HTR-8/SVneo (cell line): ENCODE measurements around the gene LCOR.
"Not testable (repeated sequence)": the region's sequence is repeated elsewhere in the genome, so short reads cannot be mapped to it uniquely, and the experiment has no call there.

Source experiments
- DNase-seq: peaks from one replicate; pipeline ENCODE4 v3.0.0; 2011; ENCODE audit warnings: low spot score, mixed read lengths; ENCODE audit not compliant: insufficient read length
- FAIRE-seq: peaks from 2 replicates; lab custom pipeline; 2011; peaks lifted over from hg19 to GRCh38; lab: Jason Lieb, UNC

LCOR gene

DNA sequence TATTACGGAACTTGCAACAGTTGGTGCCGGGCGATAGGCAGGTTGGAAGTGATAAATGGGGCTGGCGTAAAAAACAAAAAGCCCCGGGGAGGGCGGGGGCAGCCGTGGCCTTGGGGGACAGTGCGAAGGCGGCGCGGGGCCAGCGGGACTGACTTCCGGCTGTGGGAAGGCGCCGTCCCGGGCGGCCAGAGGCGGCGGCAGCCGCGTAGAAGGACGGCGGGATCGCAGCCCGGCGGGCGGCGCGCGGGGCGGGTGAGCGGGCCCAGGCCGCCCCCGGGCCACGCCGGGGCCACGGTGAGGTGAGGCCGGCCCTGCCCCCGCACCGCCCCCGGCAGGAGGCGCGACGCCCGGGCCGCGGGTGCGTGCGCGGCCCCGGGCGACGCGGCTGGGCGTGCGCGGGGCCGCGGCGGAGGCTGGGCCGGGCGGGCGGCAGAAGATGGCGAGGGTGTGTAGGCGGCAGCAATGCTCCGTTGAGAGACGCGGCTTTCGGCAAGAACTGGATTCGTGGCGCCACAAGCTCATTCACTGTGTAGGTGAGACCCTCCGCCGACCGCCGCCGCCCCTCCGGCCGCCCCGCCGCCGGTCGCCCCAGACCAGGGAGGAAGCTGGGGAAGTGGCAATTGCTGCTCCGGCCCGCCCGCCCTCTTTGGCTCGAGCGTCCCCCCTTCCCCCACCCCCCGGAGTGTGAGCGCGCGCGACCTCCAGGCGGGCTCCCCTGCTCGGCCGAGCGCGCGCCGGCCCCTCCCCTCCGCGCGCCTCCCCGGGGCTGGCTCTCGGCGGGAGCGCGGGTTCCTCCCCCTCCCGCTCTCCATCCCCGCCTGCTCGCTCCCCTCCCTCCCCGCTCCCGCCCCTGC is at the start of gene LCOR:
TSS of gene LCOR (plus strand) at position 432 of the 854 bp plus-strand sequence. CDS start 116,760 bp downstream, outside the sequence.
- peak; percentile 68 for FAIRE-seq
- peak; percentile 90 for DNase-seq

DNA sequence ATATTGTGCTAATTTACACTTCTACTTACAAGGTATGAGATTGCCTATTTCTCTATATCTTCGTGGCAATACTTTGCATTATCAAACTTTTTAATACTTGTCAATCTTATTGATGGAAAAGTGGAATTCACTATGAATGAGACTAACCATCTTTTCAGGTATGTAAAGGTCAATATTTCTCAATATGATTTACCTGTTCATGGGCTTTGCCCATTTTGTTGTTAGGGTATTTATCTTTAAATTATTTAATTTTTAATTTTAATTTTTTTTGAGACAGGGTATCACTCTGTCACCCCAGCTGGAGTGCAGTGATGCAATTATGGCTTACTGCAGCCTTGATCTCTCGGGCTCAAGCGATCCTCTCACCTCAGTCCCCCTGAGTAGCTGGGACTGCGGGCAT is 47.8 kb upstream of the LCOR start:
- DNase-seq = no peak
- no peak for FAIRE-seq

DNA sequence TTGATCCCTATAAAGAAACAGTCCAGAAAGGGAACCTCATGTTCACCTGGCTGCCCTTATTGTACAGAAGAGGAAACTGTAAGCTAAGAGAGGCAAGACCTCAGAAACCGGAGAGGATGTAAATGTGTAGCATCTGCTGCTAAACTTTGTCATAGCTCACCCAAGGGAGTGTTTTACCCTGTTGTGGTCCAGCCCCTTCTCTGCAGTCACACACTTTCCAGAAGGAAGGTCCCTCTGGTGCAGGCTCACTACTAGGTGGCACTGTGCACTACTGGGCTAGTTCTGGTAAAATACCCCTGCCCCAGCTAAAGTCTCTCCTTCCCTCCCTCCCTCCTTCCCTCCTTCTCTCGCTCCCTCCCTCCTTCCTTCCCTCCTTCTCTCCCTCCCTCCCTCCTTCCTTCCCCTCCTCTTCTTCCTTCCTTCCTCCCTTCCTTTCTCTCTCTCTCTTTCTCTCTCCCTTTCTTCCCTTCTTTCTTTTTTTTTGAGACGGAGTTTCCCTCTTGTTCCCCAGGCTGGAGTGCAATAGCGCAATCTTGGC is 42.5 kb upstream of the LCOR start:
- FAIRE-seq = no peak
- no peak for DNase-seq

DNA sequence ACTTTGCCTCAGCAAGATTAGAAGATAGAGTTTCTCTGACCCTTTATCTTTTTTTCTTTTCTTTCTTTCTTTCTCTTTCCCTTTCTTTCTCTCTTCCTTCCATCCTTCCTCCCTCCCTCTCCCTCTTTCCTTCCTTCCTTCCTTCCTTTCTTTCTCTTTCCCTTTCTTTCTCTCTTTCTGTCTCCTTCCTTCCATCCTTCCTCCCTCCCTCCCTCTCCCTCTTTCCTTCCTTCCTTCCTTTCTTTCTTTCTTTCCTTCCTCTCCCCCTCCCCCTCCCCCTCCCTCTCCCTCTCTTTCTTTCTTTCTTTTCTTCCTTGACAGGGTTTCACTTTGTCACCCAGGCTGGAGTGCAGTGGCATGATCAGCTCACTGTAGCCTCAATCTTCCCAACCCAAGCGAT is 40.2 kb upstream of the LCOR start:
- DNase-seq (no peak), FAIRE-seq (no peak)

DNA sequence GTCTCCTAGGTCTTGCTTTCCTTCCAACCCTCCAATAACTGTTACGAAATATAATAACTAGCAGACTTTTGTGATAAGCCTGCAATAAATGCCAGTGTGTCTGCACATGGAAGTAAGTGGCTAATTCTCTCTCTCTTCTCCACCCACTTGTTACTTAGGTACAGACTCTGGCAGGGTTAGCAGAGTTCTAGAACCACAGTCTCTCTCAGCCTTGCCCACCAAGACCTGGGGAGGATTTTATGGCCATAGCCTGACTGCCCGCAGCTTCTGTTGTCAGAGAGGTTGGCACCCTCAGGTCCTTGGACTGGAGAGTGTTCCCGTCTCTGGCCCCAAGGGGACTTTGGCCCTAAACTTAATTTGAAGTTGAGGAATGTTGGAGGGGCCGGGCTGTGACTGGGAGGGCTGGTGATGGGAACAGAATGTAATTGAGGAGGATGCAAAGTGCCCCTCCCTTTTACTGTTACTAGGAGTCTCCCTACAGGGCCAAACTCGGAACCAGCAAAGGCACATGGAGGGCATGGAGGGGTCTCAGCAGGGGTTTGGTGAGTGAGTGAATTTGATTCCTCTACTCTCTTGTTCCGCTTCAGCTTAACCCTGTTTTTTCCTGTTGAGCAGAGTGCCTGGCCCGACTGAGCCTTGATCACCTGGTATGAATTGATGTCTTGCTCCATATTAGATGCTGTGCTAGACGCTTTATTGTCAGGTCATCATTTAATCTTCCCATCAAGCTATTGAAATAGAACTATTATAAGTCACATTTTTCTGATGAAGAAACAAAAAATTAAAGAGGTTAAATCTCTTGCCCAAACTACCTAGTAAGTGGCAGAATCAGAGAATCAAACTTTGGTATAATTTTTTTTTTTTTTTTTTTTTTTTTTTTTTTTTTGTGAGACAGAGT is 37.0 kb upstream of the LCOR start:
- no peak for FAIRE-seq

DNA sequence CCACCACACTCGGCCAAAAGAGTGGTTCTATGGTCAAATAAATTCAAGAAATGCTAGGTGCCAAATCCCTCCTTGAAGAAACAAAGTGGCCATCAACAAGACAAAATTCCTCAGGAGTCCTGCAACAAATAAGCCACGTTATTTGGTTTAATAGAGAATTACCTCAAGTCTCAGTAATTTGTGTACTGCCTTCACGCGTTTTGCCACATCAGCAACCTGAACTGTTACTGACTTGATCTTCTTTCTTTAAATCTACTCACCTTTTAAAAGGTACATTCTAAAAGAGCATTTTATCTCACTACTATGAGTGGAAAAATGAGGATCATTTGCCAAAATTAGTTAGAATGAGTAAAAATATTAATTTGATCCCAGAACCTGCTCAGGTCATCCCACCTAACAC is 34.6 kb upstream of the LCOR start:
- DNase-seq (no peak), FAIRE-seq (no peak)

More for the DNA sequence above, 37.0 kb upstream of the LCOR start:
- no peak for DNase-seq

DNA sequence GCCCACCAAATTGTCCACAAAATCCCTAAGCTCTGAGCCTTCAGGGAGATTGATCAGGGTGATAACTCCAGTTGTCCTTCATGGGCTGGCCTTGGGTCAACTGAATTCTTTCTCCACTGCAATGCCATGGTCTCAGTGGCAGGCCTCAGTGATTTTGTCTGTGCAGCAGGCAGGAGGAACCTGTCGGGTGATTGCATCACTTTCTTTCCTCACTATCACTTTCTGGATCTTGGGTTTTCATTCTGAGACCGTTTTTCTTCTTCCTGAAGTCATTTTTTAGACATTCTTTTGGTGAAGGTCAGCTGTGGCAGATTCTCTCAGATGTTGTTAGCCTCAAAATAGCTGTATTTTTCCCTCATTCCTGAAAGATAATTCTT is 28.8 kb upstream of the LCOR start:
- FAIRE-seq = no peak
- DNase-seq = no peak

DNA sequence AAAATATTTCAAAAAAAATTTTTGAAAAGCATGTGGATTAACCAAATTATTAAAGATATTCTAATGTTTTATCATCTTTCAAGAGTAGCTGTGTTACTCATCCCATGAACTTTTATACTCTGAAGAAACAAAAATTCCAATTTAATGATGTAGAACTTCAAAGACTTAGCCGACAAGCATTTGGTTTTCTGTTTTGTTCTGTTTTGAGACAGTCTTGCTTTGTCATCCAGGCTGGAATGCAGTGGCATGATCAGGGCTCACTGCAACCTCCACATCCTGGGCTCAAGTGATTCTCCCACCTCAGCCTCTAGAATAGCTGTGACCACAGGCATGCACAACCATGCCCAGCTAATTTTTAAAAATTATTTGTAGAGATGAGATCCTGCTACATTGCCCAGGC is 17.8 kb upstream of the LCOR start:
- DNase-seq (no peak), FAIRE-seq (no peak)

DNA sequence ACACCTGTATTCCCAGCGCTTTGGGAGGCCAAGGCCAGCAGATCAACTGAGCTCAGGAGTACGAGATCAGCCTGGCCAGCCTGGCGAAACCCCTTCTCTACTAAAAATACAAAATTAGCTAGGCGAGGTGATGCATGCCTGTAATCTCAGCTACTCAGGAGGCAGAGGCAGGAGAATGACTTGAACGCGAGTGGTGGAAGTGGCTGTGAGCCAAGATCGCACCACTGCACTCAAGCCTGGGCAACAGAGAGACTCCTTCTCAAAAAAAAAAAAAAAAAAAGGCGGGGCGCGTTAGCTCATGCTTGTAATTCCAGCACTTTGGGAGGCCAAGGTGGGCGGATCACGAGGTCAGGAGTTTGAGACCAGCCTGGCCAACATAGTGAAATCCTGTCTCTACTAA is 13.1 kb upstream of the LCOR start:
- DNase-seq, FAIRE-seq: not testable (repeated sequence)

DNA sequence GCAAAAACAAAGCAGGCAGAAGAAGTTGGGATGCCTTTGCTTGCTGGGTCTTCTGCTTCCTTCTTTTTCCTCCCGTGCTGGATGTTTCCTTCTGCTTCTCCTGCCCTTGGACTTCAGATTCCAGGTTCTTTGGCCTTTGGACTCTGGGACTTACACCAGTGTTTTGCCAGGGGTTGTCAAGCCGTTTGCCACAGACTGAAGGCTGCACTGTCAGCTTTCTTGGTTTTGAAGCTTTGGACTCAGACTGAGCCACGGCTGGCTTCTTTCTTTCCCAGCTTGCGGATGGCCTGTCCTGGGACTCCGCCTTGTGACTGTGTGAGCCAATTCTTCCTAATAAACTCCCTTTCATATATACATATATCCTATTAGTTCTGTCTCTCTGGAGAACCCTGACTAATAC is 11.3 kb upstream of the LCOR start:
- DNase-seq = no peak
- no peak for FAIRE-seq

DNA sequence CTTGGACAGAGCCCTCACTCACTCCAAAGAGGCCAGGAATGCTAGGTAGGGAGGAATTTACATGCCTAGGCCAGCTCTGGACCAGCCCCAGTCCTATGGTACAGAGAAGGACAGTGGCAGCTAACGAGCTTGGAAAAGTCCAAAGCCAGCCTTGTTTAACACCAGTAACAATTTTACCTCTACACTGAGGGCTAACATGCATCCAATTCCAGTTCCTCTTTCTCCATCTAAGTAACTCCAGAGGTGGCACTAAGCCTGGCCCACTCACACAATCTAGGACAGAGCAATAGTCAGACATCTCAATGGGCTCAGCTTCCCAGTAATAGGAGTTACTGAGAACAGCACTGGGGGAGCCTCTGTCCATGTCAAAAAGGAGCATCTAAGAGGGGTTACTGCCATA is 5.7 kb upstream of the LCOR start:
- no peak for FAIRE-seq

DNA sequence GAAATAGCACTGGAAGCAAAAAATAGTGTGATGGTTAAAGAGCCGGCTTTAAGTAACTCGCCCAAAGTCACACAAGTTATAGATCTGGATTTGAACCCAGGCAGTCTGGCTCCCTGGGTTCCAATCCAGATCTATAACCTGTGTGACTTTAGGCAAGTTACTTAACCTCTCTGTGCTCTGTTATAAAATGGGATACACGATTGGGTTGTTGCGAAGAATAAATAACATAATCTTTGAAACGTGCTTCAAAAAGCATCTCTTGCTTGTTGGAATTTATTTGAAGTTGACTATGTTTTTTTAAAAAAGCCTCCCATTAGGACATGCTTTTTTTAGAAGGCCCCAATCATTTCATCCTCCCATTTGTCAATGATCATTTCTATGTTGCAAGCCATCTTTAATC is 3.5 kb upstream of the LCOR start:
- DNase-seq (no peak), FAIRE-seq (no peak)

More for the DNA sequence above, 5.7 kb upstream of the LCOR start:
- no peak for DNase-seq

DNA sequence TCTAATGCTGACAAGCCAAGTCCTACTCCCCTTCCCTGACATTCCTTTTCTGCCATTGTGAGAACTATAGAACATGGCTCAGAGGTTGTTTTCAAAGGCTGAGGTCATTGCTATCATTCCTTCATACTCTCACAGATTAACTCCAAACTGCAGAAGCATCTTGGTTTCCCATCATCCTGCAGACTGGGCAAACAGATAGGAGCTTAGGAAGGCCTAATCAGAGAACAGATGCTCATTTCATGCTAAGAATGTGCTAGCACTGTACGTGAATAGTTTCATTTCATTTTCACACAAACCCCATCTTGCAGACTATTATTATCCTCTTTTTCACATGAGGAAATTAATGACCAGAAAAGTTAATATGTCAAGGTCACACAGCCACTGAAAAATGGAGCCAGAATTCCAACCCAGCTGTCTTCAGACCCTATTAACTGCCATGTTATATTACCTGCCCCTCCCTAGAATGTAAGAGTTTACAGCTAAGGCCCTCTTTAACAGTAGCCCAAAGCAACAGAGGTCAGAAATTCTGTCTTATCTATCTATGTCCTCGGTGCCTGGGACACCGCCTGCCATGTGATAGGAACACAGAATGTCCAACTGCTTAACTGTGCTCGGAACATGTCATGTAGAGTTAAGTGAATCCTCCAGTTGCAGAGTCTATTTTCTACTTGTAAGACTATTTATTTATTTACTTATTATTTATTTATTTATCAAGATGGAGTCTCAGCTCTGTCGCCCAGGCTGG is 2.9 kb upstream of the LCOR start:
- no peak for DNase-seq
- FAIRE-seq = no peak

DNA sequence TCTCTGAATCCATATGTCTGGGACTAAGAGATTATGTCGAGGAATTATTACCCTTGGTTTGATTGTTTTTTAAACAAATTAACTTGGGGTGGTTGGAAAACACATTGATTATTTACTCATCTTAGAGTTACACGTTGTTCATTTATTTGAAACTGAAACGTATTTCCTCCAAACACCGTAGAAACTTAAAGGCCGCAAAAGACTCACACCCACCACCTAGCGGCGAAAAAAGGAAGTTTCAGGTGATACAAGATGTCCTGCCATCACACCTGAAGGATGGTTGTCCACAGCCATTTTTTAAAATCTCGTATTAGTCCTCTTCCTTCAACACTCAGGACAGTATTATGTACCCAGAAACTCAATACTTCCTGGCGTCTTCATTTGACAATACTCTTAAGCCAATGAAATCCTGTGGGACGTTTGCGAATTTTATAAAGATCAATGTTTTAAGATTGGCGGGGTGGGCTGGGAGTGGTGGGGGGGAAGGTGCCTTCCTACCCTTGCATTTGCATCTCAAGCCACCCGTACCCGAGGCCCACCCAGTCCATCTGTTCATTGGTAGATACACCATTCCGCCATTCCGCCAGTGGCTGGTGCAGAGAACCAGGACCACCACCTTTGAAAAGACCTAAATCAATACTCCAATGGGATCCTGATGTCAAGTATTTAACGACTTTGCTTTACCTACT is 1.4 kb upstream of the LCOR start:
- peak; percentile 54 for DNase-seq
- FAIRE-seq = no peak

DNA sequence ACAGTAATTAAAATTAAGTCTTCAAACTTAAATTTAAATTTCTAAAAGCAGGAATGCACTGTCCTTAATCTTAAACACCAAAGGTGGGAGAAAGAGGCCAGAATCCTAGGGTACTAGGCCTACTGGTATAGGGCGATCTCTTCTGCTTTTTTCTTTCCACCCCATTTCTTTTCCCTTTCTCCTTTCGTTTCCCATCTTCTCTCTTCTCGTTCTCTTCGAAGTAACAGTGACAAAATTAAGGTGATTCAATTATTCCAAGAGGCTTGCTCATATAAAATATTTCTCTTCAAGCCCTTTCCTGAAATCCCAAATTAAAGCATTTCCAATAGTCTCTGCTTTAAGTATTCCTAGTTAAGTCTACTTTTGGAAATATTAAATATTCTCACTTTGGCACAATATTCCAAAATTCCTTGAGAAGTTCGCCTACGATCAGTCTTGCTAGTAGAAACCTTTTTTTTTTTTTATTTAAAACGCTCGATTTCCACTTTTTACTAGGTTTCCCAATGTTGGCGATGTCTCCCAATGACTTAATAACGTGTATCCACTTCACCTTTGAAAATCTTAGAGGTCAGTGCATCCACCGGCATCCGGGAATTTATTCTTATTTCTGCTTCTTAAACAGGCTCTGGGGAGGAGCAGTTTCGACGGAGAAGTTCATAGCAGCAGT is 765 bp upstream of the LCOR start:
- FAIRE-seq (no peak), DNase-seq (no peak)

DNA sequence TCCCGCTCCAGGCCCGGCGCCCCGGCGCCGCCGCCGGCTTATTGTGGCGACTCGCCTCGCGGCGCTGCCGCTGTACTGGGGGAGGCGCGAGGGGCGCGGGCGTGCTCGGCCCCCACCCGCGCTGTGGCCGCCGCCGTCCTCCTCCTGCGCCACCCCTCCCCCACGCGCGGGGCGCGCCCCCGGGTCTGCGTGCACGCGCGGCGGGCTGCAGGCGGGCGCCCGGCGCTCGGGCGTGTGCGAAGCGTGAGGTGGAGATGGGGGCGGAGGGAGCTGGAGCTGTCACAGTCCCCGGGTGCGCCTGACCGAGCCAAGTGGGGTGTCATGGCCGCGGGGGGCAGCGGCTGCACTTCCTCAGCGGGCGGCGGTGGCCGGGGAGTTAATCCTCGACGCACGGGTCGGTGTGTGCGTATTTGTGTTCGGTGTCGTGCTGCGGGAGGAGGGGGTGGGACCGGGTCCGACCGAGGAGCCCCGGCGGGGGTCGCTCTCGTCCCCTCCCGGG is 672 bp downstream of the LCOR start:
- DNase-seq (peak; percentile 81), FAIRE-seq (peak; percentile 74)

DNA sequence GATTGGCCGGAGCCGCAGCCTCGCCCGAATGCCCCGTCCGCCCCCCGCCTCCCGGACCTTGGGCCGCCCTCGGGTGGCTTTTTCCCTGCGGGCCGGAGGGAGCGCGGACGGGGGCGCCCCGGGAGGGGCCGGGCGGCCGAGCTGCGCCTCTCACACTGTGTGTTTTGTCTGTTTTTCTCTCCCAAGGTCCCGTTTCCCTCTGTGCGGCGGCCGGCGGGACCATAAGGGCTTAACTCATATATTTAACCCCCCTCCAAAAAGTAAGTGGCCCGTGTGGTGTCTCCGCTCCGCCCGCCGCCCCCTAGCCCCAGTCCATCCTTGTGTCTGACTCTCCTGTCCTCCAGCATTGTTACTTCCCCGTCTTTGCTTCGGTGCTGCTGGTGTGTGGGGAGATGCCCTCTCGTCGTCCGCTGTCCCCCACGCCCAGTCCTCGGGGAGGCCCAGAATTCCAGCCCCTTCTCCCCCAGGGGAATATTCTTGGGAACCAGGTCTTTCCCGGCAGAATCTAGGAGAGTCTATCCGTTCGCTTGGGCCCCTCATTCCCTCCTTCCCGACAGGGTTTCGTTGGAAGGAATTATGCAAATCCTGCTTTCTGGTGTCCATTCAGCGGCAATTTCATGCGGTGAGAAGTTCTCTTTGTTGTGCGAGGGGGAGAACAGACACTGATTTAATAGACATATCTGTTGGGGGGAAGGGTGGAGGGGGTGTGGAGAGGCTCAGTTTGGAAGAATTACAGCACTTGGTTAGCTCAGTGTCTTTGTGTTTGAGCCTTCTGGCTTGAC is 1.3 kb downstream of the LCOR start:
- DNase-seq (no peak), FAIRE-seq (no peak)

DNA sequence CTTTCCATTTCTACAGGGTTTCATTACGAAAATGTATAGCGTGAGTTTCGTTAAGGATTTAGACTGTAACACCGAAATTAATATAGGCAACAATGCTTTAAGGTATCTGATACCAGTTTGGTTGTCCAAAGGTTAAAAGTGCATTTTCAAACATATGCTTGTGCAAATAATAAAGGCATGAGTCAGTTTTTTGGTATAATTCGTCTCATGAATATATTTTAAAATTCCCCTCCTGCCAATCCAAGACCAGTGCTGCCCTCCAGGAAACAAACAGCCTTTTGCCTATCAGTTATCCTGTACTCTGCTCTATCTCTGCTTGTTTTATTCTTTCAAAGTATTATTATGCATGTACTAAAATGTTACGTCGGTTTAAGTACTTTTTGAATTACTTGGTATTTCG is 2.0 kb downstream of the LCOR start:
- DNase-seq = no peak
- FAIRE-seq = no peak
